HG03469 (cell line): ENCODE data around the gene INO80E.
"Not testable (repeated sequence)": the region's sequence is repeated elsewhere in the genome, so short reads cannot be mapped to it uniquely, and the experiment has no call there.

Experiments used
- ATAC-seq: cut with Tn5 transposase; IDR thresholded peaks from one replicate; pipeline ENCODE4 v1.9.1; 2021; ENCODE audit warnings: mild to moderate bottlenecking, moderate library complexity, moderate number of reproducible peaks; ENCODE audit not compliant: unreplicated experiment

The INO80E gene

DNA sequence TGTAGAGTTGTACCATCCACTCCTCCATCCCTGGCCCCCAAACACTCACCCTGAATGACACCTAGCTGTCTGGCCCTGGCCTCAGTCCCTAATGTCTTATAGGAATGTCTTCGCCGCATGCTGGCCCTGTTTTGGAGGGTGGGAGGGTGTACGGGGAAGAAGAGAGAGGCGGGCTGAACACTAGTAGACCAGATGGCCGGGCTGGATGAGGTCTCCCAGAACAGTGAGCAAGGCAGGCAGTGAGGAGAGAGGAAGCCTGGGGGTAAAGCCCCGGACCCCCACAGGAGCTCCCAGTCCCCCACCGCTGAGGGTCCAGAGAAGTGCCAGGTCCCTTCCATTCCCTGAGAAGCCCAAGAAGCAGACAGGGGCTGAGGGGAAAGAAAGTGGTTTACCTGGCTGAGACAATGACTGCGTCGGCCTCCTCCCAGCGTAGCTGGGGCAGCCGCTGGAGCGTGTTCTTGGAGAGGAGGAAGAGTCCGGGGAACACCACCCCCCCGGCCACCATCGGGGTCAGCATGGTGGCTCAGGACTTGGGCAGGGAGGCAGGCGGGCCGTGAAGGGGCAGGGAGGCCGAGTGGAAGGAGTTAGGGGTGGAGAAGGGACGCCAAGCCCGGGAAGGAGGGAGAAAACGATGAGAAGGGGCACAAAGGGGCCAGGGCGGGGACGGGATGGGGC, 34.1 kb downstream of the INO80E start:
- no peak for ATAC-seq

DNA sequence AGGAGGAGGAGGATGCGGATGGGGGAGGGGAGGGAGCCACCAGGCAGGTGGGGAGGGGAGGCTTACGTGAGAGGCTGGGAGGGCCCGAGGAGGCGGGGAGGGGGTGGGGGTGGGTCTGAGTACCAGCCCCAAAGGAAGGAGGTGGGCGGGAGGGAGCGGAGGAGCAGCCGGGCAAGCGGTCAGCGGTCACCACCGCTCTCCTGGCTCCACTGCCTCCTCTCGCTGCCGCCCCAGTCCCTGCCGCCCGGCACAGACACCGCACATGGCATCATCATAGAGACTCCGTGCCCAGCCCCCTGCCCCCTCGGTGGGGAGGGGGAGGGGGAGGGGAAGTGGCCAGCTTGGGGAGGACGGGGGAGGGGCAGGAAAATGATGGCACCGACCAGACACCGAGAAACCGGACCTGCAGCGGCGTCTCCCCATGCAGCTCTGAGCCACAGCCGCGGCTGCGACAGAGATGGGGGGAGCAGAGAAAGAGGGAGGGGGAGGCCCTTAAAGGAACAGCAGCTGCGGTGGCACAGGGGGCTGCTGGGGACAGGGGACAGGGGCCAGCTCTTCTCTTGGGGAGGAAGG, 34.9 kb downstream of the INO80E start, which contains the start of gene TLCD3B:
Gene TLCD3B (minus strand): TSS at position 431 of the 573 bp plus-strand sequence. CDS start 744 bp downstream, outside the sequence.
- no peak for ATAC-seq

DNA sequence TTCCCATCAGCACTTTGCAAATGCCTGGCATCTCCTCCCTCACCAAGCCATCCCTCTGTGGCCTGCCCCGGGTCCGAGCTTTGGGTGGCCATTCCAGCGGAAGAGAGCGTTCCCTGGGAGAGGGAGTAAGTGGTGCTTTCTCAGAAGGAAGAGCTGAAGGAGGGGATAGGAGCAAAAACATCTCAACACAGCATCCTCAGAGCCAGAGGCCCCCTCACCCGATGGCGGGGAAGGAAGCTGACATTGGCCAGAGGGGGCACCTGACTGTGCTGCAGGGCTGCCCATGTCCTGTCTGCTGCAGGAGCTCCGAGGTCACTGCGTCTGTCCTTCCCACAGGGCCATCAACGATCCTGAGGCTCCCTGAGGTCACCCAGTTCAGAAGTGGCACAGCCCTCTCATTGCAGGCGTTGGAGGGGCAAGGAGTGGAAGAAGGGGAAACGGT, 35.5 kb downstream of the INO80E start:
- ATAC-seq: no peak

DNA sequence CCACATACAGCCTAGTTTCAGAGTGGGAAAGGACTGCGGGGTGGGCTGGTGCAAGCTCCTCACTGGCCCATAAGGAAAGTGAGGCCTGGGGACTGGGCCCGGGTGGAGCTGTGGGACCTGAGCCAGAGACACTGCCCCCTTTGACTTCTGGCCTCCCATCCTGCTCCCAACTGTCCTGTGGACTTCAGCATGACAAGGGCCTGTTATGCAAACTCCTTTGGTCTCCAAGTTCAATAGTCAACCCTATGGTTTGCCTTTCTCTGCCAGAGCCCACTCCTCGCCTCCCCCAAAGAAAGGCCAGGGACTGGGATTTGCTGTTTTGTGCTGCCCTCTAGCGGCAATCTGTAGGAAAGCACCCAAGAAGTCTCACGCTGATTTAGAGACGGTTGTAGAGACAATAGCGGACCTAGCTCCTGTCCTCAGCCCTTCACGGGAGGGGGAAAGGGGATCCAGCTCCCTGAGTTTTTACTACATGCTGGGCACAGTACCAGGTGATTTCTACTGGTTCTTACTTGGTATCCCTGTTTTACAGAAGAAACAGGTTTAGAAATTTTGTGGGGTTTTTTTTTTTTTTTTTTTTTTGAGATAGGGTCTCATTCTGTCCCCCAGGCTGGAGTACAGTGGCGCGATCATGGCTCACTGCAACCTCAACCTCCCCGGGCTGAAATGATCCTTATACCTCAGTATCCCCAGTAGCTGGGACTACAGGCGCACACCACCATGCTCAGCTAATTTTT, 36.2 kb downstream of the INO80E start:
- no peak for ATAC-seq

DNA sequence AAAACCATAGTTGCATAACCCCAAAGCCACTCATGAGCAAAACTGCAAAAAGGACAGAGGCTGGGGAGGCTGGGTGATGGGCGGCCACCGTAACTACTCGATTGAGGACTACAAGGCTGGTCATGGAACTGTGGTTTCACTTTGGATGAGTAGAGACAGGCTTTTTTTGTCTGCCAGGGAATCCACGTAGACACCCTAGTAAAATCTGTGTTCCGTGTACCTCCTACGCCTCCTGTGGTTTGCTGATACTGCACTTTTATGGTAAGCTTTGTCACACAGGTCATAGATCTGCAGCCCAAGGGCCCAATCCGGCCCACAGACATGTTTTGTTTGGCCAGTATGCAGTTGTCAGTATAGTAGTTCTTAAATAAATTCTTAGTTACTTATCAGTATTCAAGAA, 37.2 kb downstream of the INO80E start:
- no peak for ATAC-seq

DNA sequence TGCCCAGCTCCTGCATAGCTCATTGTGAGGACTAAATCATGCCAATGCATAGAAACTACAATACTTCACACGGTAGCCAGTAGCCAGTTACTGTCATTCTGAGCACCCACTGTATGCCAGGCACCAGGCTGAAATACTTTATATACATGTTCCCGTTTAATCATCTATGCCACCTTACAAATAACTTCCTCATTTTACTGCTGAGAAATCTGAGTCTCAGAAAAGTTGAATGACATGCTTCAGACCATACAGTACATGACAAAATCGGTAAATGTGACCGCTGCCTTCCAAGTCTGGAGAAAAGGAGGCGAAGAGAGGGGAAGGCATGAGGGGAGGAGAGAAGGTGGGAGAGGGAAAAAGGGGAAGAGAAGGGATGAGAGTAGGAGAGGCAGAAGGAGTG, 44.2 kb downstream of the INO80E start:
- ATAC-seq: no peak

DNA sequence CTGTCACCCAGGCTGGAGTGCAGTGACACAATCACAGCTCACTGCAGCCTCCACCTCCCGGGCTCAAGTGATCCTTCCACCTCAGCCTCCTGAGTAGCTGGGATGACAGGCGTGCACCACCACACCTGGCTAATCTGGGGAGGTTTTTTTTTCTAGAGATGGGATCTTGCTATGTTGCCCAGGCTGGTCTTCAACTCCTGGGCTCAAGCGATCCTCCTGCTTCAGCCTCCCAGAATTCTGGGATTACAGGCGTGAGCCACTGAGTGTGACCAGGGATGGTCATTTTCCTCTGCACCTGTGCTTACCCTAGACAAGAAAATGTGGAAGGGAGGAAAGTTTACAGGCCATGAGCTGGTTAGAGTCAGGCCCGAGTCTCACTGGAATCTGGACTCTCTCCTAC, 44.6 kb downstream of the INO80E start:
- not testable (repeated sequence) for ATAC-seq

DNA sequence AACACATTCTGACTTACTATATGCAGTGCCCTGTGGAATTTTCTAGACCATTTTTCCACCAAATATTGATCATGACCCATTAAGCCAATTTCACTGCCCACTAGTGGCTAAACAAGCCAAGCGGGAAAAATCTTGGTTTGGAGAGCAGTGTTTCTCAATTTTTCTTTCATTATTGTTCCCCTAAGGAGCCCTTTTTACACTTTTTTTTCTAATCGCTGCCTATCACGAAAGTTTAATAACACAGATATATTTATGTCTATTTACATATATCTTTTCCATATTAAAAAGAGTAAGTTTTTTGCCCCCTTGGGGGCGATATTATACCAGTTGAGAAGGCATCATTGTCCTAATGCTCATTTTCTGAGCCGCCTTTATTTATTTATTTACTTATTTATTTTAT, 45.8 kb downstream of the INO80E start:
- ATAC-seq: no peak

DNA sequence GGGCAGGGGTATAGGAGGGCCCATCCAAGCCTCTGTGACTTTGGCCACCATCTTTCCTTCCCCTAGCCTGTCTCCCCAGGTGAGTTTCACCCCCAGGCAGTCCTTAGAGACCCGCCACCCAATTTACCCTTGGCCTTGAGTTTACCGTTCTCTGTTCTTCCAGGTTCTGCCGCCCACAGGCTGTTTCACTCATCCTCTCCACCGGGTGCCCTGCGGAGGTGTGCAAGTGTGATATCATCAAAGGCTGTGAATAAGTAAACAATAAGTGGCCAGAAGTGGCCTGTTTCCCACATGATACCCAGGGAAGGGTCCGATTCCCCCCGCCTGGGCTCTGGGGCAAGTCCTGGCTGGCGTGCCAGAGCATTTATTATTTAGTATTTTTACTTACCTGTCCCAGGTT, 50.1 kb downstream of the INO80E start:
- ATAC-seq: no peak

DNA sequence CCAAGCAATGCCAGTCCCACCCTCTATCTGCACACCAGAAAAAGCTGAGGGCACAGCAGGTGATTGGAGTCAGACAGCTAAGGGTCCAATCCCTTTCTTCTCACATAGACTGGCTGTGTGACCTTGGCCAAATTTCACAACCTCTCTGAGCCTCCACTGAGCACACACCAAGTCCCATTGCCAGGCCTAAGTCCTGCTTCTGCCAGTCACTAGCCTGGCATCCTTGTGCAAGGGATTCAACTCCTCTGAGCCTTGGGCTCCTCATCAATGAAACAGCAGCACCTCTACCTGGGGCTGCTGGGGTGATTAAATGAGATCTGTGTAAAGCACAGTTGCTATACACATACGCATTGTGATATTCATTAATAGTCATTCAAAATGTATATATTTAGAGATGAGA, 50.5 kb downstream of the INO80E start:
- ATAC-seq: no peak

DNA sequence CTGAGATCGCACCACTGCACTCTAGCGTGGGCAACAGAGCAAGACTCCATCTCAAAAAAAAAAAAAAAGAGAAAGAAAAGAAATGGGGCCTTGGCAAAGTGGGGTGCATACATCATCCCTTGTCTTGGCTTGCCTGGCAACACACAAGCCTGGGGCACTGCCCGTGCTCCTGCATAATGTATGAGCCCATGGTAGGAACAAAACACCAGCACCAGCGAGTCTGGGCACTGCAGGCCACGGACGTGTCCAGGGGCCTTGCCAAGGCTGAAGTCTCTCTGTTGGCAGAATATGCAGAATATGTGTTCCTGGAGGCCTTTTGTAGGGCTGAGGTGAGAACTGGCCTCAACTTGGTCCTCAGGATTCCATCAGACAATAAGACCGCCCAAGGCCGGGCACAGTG, 53.8 kb downstream of the INO80E start:
- ATAC-seq: no peak

DNA sequence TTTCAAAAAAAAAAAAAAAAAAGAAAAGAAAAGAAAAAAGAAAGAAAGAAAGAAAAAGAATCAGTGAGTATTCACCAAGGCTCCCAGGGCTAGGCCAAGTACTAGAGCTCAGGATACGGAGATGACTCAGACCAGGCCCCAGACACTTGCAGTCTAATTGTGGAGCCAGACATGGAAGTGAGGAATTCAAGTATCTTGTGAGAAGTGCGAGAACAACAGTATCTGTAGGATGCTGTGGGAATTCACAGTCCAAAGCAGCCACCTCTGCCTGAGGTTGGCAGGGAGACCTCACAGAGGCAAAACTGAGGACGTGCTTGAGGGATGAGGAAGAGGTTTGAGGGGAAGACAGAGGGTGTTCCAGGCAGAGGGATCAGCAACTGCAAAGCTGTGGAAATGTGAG, 55.5 kb downstream of the INO80E start:
- no peak for ATAC-seq

DNA sequence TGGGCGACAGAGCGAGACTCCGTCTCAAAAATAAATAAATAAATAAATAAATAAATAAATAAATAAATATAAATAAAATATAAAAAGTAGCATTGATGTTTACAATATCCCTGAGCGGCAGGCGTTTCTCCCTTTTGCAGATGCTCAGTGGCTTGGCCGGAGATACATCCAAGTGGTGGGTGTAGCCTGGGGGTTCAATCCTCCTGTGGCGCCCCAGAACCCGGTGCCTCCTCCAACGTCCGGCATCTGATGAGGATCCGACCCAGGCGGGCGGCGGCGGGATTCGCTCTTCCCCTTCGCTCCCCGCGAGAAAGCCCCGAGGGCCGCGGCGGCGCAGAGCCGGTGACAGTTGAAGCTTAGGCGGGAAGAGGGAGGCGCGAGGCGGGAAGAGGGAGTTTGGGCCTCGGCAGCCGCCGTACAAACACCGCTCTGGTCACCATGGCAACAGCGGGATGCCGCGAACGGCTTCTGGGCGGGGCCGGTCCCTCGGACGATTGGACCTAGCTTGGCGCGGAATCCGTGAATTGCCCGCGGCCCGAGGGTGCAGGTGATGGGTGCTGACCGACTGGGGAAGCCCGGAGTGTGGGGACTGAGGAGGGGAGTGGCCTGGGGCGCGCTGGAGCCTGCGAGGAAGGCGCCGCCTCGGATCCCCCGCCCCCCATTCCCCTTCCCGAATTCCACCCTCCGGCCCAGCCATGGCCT, 56.8 kb downstream of the INO80E start:
- ATAC-seq: no peak

DNA sequence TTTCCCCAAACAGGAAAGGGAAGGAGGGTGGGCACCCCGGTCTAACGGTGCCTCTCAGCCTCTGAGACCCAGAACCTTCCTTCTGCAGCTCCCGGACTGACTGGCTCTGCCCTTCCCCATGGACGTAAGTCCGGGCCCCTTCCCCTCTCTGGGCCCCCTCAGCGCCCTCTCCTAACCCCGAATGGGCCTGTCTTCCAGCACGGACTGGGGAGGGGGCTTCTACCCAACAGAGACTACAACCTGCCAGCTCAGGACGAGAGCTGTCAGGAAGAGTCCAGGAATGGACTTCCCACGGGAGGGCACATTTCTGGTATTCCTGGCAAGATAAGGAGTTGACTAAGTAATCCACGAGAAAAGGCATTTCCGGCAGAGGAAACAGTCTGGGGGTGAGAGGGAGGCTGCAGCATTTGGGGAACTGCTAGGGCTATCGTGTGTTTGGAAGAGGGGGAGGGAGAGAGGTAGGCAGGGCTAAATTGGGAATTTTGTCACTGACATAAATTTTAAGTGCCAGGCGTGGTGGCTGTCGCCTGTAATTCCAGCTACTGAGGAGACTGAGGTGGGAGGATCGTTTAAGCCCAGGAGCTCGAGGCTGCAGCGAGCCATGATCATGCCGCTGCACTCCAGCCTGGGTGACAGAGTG, 57.5 kb downstream of the INO80E start:
- no peak for ATAC-seq

DNA sequence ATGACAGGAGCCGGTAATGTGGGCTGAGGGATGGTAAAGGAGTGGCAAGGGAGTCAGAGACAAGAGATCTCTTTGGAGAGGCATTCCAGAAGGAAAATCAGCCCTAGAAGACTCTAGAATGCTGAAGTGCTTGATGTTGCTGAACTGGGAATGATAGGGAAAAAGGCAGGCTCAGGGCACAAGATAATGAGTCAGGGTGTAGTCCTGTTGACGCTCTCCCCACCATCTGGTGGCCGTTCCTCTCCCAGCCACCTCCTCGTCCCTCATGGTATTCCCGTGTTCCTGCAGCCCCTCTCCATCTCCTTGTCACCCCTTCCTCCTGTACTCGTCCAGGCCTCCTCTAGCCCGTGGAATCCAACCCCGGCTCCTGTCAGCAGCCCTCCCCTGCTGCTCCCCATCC, 58.4 kb downstream of the INO80E start:
- no peak for ATAC-seq

DNA sequence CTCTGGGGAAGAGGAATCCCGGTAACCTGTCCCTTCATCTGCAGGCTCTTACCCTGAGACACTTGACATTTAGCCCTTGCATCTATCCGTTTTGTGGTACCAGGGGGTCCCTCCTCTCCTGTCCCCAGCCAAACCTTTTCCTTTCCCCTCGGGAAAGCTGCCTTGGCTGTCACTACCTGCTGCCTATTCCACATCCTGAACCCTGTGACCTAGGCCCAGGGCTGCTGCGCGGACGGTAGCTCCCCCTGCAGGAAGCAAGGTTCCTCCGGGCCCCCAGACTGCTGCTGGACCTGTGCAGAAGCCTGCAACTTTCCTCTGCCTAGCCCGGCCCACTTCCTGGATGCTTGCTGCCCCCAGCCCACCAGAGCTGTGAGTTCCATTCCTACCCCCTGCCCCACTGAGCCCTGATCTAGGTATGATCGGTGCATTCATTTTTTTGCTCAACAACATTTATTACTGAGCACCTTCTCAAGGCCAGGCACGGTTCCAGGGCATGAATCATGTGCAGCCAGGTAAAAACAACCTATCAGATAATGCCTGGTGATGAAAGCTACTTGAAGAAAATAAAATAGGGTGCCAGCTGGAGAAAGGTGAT, 59.0 kb downstream of the INO80E start:
- ATAC-seq: no peak
